Stimulated activated CD4-positive, alpha-beta T cell treated with anti-CD3 and anti-CD28 coated beads, Interleukin-1b, Interleukin-23, amount 100 ng/mL, for 24 hours (primary cell): Measurements from ENCODE around the gene TUBA1C.

Source experiments
- DNase-seq, 4 experiments: peaks; one replicate each; pipeline ENCODE4 v3.0.0-alpha.2; 2020; ENCODE audit warnings: low read depth in 4 of 4, low spot score in 1 of 4

The TUBA1C gene

DNA sequence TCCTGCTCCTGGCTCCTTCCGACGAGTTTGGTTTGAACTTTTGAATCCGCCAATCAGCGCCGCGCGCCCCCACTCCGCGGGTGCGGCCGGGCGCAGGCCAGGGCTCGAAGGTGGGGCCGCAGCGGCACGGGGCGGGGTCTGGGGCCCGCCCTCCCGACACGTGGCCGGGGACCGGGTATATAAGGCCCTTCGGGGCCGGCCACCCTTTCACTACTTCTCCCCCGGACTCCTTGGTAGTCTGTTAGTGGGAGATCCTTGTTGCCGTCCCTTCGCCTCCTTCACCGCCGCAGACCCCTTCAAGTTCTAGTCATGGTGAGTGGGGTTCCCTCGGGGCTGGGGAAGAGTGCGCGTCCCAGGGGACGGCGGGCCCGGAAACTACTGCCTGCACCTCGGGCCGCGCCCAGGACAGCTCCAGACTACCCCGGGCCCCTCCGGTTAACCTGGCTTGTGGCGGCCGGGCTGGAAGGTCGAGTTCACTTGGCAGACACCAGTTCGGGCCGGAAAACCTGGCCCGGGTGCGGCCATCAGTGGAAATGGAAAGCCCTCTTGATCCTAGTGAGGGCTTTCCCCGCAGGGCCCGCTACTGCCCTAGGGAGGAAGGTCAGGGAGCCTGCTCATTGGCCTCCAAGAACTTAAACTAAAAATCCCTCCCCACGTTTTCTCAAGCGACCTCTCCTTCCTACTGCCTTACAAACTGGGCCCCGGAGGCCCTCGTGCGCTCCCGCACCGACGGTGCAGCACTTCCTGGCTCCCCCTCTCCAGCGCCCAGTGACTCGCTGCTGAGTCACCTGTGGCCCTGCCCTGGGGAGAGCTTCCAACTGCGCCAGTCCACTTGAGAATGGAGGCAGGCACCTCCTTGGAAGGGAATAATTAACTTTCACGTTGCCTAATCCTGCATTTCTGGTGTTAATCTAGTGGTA, at the start of gene TUBA1C:
TUBA1C (plus strand) TSS at position 210 of the 920 bp plus-strand sequence; CDS start at position 310, 100 bp downstream.
- DNase-seq: peak; percentile 64 to 91 (median 84)

DNA sequence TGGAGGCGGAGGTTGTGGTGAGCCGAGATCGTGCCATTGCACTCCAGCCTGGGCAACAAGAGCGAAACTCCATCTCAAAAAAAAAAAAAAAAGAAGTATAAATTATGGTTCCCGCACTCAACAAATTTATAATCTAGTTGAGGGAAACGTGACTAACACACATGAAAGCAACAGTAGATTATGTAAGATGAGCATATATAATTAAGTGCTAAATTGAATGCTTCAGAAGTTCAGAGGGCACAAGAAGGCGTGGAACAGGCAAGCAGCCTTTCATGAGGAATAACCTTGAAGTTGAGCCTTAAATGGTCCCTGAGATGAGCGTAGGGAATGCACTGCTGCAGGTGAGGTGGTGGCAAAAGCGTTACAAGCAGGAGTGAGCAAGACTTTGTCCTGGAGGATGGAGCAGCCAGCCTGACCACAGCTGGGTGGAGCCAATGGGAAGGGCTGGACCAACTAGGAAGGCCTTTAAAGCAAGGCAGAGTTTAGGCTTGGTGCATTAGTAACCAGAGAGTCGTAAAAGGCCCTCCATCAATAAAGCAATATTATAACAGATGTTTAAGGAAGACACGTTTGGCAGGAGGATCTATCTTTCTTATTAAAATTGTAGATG, 45.4 kb upstream of the TUBA1C start:
- no peak for DNase-seq

DNA sequence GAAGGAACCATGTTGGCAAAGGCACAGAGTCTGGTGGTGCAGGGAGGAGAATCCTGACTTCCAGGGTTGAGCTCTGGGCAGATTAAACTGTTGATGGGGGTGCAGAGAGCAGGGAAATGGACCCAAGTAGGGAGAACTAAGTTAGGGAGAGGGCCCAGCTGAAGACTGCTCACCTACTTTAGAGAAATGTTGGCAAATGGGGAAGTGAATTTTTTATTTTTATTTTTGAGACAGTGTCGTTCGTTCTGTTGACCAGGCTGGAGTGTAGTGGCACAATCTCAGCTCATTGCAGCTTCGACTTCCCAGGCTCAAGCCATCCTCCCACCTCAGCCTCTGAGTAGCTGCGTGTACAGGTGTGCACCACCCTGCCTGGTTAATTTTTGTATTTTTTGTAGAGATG, 43.9 kb upstream of the TUBA1C start:
- DNase-seq: no peak

DNA sequence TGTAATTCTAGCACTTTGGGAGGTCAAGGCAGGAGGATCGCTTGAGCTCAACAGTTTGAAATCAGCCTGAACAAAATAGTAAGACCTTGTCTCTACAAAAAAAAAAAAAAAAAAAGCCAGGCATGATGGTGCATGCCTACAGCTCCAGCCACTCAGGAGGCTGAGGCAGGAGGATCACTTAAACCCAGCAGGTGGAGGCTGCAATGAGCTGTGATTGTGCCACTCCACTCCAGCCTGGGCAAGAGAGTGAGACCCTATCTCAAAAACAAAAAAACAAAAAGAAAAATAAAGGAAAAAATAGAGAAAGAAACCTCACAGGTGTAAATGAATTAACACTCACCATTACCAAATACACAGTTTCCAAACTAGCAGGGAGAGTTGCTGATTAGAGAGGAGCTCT, 41.8 kb upstream of the TUBA1C start:
- no peak for DNase-seq

DNA sequence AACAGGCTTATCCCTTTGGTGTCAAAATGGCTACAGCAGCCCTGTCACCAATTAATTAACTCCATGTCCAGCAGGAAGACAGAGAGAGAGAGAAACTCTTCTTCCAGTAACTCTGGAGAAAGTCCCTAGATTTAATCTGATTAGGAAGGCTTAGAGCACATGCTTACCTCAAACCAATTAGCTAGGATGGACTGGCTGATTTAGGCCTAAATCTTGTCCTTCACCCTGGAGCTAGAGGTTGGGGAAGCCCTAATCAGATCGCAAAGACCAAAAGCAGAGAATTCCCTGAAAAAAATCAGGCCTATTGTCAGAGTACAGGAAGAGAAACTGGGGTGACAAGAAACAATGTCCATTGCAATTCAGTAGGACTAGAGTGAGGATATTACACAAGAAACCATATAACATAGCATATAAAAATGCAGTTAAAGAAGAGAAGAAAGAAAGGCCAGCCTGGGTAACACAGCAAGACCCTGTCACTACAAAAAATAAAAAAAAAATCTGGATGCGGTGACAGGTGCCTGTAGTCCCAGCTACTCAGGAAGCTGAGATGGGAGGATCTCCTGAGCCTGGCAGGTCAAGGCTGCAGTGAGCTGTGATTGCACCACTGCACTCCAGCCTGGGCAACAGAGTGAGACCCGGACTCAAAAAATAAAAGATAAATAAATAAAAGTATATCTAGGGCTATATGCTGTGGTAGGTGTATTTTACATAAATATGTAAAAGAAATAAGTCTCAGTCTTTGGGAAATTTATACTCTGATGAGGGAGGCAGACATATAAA, 41.1 kb upstream of the TUBA1C start:
- no peak for DNase-seq

DNA sequence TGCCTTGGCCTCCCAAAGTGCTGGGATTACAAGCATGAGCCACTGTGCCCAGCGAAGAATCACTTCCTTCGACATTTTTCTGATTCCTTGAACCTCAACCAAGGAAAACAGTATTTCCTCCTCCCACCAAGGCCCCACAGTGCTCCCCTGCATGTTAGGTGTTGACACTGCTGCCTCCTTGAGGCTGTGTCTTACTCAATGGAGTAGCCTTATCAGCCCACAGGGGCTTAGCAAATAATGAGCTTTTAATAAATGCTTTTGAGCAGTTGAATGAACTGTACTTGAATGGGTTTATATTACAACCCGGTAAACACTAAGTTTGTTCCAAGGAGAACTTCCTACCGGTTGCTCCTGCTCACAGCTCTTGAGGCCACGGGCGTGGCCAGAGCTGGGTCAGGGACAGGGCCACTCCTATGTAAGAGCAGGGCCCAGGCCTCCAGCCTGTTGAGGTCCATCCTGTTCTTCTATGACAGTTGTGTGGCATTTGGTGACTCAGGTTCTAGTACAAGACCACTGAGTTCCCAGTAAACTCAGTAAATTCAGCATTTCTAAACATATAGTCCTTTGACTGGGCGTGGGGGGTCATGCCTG, 39.2 kb upstream of the TUBA1C start:
- no peak for DNase-seq

DNA sequence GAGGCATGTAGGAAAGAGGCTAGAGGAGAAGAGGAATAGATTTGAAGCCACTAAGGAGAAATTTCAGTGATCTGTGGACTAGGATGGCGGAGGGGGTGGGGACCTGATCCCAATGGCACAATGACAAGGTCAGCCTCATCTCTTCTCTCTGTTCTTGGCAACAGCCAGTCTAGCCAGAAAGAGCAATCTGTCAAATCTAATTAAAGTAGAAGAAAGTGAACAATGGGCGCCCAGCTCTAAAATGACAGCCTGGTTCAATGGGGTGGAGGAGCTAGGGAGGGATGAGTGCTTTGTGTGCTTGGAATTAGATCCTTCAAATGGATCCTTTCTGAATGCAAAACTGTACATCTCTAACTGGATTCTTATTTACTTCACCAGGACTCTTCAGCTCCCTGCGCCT, 37.2 kb upstream of the TUBA1C start:
- DNase-seq: no peak

DNA sequence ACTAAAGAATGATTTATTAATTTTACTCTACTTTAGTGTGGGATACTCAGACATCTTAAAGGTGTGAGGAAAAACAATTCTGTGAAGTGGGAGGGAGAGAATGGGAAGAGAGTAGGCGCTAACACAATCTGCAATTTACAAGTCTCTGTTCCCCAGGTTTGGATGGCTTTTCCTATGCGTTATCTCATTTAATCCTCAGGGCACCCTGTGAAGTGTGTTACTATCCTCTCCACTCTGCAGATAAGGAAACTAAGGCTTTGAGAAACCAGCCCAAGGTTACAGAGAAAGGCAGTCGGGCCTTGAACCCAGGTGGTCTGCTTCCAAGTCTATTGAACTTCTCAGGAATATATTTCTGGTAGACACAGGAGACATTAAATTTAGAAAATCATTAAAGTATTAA, 36.2 kb upstream of the TUBA1C start:
- DNase-seq: no peak

DNA sequence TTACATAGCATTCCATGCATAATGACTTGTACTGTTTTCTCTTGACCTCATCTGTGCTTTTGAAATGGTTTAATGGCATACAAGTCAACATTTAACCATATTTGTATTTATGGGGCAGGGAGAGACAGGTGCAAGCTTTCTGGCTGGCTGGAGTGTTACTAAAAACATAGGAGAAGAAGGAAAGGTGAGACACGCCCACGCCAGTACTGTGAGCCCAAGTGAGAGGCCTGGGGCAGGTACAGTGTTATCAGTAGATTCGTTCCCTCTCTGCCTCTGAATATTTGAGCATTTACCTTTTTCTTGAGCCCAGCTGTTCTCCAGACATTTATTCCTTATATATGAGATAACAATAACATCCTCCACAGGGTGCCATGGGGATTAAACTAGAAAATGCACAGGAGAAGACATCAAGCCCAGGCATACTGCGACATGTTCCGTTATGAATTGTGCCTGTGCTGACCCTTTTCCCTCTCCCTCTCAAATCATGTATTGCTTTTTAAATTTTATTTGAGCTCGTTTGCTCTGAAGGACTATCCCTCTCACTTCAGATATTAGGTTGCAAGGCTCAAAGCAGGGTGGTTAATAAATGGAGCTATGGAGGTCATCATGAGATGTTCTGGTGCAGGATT, 34.6 kb upstream of the TUBA1C start:
- no peak for DNase-seq

DNA sequence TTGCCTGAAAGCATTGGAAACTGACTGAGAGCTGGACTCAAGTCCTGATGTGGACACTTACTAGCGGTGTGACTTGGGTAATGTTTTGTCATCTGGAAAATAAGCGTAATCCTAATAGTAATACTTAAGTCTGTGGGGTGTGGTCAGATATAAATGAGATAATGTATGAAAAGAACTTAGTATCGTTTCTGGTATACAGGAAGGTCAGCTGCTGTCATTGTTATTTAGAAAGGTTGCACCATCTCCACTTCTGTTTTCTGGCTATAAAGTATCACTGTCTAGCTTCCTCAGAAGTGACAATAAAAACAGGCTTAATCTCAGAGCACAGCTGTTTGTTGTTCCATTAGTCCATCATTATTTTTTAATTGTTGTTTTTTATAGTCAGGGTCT, 34.1 kb upstream of the TUBA1C start:
- no peak for DNase-seq

DNA sequence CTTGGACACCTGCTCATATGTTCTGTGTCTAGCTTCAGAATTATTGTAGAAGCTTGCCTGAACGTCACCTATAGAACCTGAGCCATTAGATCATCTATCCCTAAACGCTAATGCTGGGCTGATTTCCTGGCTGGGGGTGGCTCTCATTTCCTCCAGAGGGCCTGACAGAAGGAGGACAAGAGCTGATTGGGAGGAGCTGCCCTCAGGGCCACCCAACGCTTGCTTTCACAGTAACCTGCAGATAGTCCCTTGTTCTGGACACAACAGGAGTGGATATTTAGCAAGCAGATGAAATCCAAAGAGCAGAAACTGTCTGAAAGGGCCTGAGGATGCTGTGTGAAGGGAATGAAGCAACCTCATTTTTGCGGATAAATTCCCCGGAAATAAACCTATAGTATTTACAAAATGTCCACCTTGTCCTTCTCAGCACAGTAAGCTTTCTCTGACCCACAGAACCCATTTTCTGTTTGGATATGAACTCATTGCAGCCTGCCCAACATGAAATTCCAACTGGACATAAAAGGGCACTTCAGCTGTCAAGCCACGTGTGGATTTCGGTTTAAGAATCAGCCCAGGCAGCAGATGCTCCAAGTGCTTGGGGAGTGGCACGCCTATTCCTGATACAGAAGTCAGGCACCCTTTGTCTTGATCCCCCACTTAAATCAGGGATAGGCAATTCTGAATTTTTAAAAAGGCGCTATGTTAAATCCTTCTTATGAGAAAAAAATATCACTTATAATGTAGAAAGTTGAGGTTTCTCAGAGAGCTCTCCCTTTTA, 32.8 kb upstream of the TUBA1C start:
- DNase-seq: no peak

DNA sequence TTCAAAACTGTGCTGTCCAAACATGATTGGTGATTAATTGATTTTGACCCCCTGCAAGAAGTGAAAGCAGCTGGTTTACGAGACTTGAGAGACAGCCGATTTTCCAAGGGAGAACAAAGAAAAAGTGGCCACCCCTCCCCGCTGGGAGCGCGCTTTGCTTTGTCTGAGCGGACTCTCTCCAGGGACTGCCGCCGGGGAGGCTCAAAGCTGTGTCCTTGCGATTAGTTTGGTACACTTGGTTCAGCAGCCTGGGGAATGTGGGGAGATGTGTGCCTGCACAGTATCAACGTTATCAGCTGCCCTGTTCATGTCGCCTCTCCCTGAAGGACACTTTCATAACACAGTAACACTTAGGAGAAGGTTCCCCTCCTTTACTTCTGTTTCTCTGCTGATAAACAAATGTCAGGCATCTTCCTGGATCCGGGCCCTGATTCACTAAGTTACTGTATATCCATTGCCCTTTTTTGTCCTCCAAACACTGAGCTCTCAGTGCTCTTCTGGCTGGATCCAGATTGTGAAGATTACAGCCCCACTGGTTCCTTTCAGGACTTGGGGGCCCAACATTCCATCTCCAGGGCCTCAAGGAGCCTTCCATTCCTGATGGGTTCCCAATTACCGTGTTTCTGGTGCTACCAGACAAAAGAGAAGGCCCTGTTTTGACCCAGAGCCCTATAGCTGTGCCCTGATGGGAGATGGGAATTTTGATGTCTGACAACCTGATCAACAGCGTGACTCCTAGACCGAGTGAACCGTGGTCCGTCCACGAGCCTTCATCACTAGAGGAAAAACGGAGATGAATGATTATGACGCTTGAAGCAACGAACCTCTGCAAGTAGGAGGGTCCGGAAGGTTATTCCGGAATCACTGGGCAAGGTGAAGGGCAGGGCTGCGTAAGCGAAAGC, 31.7 kb upstream of the TUBA1C start:
- DNase-seq: no peak

DNA sequence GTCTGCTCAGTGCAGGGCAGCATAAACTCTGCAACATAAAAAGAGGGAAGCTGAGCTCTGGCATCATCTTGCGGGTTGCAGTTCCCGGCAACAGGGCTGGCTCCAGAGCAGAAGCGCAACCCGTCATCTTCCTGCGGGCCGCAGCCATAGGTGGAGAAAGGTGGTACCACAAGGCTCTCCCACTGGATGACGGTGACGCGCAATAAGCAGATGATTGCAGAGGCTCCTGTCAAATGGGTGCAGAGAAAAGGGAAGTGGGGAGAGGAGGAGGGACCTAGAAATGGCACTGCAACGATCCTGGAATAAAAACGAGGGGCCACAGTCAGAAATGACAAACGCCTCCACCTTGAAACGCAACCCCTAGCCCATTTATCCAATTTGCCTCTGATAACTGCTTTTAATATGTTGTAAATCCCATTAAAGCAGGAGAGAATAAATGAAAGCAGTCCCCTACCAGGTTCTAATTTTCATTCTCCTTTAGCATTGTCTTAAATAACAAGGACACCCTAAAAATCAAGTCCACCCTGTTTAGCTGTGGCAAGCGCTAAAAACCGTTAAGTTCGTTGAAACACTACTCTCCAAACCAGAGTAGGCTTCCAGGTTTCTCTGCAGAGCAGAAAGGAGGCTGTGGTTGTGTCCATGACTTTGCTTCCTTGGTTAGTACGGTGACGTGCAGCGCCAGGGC, 30.9 kb upstream of the TUBA1C start:
- no peak for DNase-seq

DNA sequence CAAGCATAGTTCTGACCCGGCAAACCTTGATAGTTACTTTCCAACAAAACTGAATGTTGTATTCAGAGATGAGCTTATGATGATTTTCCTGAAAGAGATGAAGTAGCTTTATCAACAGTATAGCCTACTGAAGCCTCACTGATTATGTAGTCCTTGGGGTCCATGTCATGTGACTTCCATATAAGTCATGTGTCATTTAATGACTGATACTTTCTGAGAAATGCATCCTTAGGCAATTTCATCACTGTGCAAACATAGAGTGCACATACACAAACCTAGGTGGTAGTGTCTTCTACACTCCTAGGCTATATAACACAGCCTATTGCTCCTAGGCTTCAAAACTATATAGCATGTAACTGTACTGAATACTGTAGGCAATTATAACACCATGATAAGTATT, 28.5 kb upstream of the TUBA1C start:
- no peak for DNase-seq

DNA sequence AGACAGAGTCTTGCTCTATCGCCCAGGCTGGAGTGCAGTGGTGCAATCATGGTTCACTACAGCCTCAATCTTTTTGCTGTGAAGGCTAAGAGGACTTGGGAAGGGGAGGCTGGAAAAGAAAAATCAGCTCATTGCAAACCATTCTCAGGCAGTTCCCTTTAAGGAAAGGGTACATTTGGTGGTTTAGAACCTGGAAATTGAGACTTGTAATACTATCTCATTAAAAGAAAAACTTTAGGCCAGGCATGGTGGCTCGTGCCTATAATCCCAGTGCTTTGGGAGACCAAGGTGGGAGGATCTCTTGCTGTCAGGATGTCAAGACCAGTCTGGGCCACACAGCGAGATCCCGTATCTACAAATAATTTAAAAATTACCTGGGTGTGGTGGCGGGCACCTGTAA, 21.3 kb upstream of the TUBA1C start:
- DNase-seq: no peak

DNA sequence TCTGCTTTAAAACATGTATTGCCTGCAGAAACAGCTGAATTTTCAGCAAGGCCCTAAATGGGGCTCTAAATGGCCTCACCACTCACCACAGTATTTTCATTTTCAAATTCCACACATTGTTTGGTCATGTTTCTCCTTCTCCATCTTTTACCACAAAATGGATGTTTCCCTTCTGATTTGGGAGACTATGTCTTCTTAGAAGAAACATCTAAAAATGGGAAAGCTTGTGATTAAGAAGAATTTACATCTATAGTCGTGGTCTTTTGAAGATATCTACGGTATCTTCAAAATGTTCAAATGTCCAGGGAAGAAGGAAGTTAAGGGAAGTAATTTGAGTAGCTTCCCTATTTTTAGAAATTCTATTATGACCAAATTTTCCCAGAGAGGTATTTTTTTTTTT, 20.7 kb upstream of the TUBA1C start:
- no peak for DNase-seq

DNA sequence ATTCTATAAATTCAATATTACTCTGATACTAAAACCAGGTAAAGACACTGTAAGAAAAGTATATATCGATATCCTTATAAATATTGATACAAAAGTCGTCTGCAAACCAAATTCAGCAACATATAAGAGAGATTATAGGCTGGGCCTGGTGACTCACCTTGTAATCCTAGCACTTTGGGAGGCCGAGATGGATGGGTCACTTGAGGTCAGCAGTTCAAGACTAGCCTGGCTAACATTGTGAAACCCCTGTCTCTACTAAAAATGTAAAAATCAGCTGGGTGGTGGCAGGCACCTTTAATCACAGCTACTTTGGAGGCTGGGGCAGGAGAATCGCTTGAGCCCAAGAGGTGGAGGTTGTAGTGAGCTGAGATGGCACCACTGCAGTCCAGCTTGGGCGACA, 13.5 kb upstream of the TUBA1C start:
- no peak for DNase-seq

DNA sequence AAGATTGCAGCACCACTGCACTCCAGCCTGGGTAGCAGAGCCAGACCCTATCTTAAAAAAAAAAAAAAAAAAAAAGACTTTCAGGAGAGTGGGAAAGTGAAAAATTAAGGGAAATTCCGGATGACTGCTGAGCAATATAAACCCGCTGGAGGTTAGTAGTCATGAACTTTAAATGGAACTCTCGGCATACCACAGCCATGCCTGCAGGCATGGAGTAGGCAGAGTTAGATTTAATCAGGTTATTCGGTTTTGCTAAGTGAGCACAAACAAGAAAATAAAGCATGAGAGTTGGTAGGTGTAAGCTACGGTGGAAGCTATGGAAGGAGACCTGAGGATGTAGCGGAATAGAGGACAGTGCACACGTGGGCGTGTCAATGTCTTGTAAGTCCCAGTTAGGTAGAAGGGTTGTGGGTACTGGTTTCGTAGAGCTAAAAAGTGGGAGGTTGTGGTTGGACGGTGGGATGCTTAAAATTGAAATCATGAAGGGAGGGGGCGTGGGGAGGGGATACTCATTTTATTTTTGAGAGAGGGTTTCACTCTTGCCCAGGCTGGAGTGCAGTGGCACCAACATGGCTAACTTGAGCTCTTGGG, 11.8 kb upstream of the TUBA1C start:
- DNase-seq: no peak
